ENCODE data around the gene LDB1.

Gene LDB1

DNA sequence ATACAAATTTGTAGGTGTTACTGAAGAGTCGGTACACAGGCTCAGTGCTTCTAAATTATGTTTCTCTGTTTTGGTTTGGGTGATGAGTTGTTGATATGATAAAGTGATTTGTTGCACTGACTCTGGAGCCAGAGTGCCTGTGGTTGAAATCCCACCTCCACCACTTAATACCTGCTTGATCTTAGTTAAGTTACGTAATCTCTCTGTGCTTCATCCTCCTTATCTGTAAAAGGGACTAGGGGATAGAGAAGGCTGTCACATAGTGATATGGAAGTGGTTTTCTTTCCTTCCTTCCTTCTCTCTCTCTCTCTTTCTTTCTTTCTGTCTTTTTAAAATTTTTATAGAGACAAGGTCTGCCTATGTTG is 55.7 kb downstream of the LDB1 start:
- DNase-seq = no peak

DNA sequence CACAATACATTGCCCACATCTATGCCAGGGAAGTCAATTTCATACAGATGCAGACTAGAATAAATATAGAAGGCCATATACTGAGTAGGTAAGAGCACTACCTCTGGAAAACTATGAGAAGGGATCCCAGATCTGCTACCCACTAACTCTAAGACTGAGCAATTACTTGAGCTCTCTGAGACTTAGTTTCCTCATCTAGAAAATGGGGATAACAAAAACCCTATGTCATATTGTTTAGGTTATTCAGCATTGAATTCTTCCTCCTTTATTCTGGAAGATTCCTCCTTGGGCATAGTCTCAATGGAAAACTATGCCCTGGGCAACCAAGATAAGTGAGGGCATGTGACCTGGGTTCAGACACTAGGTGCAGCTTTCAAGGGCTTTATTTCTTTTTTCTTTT is 60.2 kb downstream of the LDB1 start:
- DNase-seq = no peak
